Thyroid gland (tissue), 4 donors: ENCODE results near the gene SYNGR3. TPM values are rescaled to one million over a fixed set of nuclear protein-coding genes. Genes with fewer than 3 reads are reported as not detected.

Source experiments
- DNase-seq, 2 donors: peaks; one replicate each; pipeline ENCODE4 v3.0.0-alpha.2; 2019
- H3K27ac ChIP-seq, 3 donors: fragments of 200-600 bp; sonication (generic); 1 replicate in 2 of 3; 2 replicates in 1 of 3; pipeline ENCODE4 v1.5.1; 2016 to 2019; ENCODE audit warnings: mild to moderate bottlenecking in 1 of 3, moderate library complexity in 1 of 3
- H3K27me3 ChIP-seq: fragments of 200-600 bp; sonication (generic); one replicate; pipeline ENCODE4 v1.5.1; 2019
- H3K36me3 ChIP-seq, 2 donors: fragments of 200-600 bp; sonication (generic); one replicate each; pipeline ENCODE4 v1.5.1; 2016 to 2019
- H3K4me1 ChIP-seq, 2 donors: fragments of 200-600 bp; sonication (generic); one replicate each; pipeline ENCODE4 v1.5.1; 2017 to 2019
- H3K4me3 ChIP-seq, 3 donors: fragments of 200-600 bp; sonication (generic); replicated peaks in 1 of 3; 1 replicate in 2 of 3; 2 replicates in 1 of 3; pipeline ENCODE4 v1.5.1; 2016; ENCODE audit warnings: mild to moderate bottlenecking in 1 of 3
- H3K9me3 ChIP-seq: fragments of 200-600 bp; sonication (generic); one replicate; pipeline ENCODE4 v1.5.1; 2017
- POLR2A ChIP-seq, 2 donors: fragments of 450-650 bp; IDR thresholded peaks; one replicate each; pipeline ENCODE4 v1.6.1; 2017; ENCODE audit warnings: antibody characterized with exemption in 2 of 2, mild to moderate bottlenecking in 2 of 2, moderate library complexity in 1 of 2
- WGBS, 2 donors: methylation state at CpG; one replicate each; pipeline ENCODE4 v1.1.5; 2017; 5-methylcytosine and 5-hydroxymethylcytosine counted together
- intact Hi-C: fragments of 100-400 bp; cut with DNase I; formaldehyde crosslinking; loops from one replicate; pipeline ENCODE4 v1.15.1; 2023
- total RNA-seq, 4 donors: library from RNA; depleted of rRNA; stranded (reverse); fragments of >200 nt; gene quantifications; one replicate each; pipeline ENCODE4 v1.2.3, GENCODE V29; 2016
- TF ChIP-seq, protein P1 (sequence below), 6 experiments: fragments of 200-600 bp in 3 of 6; fragments of 450-650 bp in 3 of 6; sonication (generic) in 3 of 6; IDR thresholded peaks; one replicate each; pipeline ENCODE4 v1.5.1; 2016 to 2019; ENCODE audit warnings: antibody characterized with exemption in 6 of 6, mild to moderate bottlenecking in 2 of 6, inconsistent platforms in 1 of 6, moderate library complexity in 1 of 6

SYNGR3 gene
- total RNA-seq, 4 donors from 2014 or later = not detected

DNA sequence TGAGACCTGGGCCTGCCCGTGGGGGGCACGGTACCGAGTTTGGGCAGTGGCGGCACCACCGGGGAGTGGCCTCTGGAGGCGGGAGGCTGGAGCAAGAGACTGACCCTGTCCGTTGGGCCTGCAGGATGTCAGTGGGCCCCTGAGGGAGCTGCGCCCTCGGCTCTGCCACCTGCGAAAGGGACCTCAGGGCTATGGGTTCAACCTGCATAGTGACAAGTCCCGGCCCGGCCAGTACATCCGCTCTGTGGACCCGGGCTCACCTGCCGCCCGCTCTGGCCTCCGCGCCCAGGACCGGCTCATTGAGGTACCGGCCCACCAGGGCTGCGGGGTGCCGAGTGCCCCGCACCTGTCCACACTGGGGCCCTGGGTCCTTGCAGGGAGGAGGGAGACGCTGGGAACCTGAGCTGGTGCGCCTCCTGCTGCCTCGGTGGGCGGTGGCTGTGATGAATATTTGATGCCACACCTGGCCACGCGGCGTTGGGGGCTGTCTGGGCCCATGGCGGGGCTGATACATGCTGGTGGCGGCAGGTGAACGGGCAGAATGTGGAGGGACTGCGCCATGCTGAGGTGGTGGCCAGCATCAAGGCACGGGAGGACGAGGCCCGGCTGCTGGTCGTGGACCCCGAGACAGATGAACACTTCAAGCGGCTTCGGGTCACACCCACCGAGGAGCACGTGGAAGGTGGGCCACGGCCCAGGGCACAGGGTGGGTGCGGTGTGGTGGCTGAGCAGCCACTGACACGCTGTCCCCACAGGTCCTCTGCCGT is 46.6 kb downstream of the SYNGR3 start:
- H3K4me1 ChIP-seq = peaks cover 26 to 72% of the 10 kb centered on the region in 2 donors
- H3K27me3 ChIP-seq = no peaks in the 10 kb centered on the region
- DNase-seq = no peak
- intact Hi-C loops = no loop called here
- no peaks in the 10 kb centered on the region for H3K9me3 ChIP-seq
- H3K36me3 ChIP-seq = peaks cover 0 to 8% of the 10 kb centered on the region in 2 donors
- H3K27ac ChIP-seq = peak overlapping the region; percentile 78 to 81 (median 78)
- H3K4me3 ChIP-seq = peak overlapping the region in 1 of 3 donors; percentile 8
- TF ChIP-seq, protein P1, sequence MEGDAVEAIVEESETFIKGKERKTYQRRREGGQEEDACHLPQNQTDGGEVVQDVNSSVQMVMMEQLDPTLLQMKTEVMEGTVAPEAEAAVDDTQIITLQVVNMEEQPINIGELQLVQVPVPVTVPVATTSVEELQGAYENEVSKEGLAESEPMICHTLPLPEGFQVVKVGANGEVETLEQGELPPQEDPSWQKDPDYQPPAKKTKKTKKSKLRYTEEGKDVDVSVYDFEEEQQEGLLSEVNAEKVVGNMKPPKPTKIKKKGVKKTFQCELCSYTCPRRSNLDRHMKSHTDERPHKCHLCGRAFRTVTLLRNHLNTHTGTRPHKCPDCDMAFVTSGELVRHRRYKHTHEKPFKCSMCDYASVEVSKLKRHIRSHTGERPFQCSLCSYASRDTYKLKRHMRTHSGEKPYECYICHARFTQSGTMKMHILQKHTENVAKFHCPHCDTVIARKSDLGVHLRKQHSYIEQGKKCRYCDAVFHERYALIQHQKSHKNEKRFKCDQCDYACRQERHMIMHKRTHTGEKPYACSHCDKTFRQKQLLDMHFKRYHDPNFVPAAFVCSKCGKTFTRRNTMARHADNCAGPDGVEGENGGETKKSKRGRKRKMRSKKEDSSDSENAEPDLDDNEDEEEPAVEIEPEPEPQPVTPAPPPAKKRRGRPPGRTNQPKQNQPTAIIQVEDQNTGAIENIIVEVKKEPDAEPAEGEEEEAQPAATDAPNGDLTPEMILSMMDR (IDR thresholded peaks at IDR 0.05) = no peak
- TF ChIP-seq POLR2A (IDR thresholded peaks at IDR 0.05) = no peak
- WGBS, 2 donors = 83 to 94% methylated on average over 26 to 32 of the region's 47 CpGs

DNA sequence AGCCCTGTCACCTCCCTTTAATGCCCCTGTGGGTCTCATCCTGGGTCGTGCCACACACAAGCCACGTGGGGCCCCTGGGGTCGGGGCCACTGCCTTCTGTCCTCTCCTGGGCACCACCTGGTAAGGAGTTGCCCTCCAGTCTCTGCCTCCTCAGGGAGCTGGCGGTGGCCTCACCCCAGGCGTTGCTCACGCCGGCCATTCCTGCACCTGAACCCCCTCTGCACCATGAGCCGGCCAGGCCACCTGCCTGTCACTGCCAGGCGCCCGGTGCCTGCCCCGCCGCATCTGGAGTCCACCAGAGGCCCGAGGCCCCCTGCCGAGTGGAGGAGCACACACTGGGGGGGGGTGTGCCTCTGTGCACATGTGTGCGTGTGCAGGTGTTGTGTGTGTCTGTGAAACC is 47.3 kb downstream of the SYNGR3 start:
- peaks cover 0 to 8% of the 10 kb centered on the region in 2 donors for H3K36me3 ChIP-seq
- DNase-seq = no peak

DNA sequence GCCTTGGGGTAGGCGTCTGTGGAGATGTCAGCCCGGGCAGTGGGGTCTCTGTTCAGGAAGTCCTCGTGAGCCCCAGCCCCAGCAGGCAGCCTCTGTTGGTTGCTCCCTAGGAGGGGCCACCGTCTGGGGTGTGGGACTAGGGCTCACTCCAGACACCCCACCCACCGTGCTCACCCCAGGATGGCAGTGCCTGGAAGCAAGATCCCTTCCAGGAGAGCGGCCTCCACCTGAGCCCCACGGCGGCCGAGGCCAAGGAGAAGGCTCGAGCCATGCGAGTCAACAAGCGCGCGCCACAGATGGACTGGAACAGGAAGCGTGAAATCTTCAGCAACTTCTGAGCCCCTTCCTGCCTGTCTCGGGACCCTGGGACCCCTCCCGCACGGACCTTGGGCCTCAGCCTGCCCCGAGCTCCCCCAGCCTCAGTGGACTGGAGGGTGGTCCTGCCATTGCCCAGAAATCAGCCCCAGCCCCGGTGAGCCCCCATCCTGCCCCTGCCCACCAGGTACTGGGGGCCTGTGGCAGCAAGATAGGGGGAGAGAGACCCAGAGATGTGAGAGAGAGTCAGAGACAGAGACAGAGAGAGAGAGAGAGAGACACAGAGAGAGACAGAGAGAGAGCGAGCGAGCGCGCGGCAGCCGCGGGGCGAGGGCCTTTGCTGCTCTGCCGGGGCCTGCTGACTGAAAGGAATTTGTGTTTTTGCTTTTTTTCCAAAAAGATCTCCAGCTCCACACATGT is 48.0 kb downstream of the SYNGR3 start:
- intact Hi-C loops = no loop called here
- no peak for DNase-seq
- 86 to 87% methylated on average over 15 to 27 of the region's 29 CpGs for WGBS, 2 donors
- H3K9me3 ChIP-seq = no peaks in the 10 kb centered on the region
- H3K27ac ChIP-seq = peak overlapping the region in 2 of 3 donors; percentile 49 to 82
- TF ChIP-seq POLR2A (IDR thresholded peaks at IDR 0.05) = no peak
- TF ChIP-seq, protein P1 (IDR thresholded peaks at IDR 0.05) = no peak
- H3K4me1 ChIP-seq = peaks cover 38 to 80% of the 10 kb centered on the region in 2 donors
- H3K36me3 ChIP-seq = peaks cover 0 to 8% of the 10 kb centered on the region in 2 donors
- H3K27me3 ChIP-seq = no peaks in the 10 kb centered on the region
- H3K4me3 ChIP-seq = no peak overlapping the region

More for the DNA sequence above, 47.3 kb downstream of the SYNGR3 start:
- TF ChIP-seq POLR2A (IDR thresholded peaks at IDR 0.05) = no peak
- TF ChIP-seq, protein P1 (IDR thresholded peaks at IDR 0.05) = no peak
- intact Hi-C loops = no loop called here
- Histone ChIP-seq H3K9me3 (no peaks in the 10 kb centered on the region), H3K27me3 (no peaks in the 10 kb centered on the region), H3K27ac (peak overlapping the region in 1 of 3 donors; percentile 78), H3K4me1 (peaks cover 33 to 78% of the 10 kb centered on the region in 2 donors), H3K4me3 (no peak overlapping the region)
- WGBS, 2 donors = 85 to 96% methylated on average over 4 to 8 of the region's 15 CpGs

DNA sequence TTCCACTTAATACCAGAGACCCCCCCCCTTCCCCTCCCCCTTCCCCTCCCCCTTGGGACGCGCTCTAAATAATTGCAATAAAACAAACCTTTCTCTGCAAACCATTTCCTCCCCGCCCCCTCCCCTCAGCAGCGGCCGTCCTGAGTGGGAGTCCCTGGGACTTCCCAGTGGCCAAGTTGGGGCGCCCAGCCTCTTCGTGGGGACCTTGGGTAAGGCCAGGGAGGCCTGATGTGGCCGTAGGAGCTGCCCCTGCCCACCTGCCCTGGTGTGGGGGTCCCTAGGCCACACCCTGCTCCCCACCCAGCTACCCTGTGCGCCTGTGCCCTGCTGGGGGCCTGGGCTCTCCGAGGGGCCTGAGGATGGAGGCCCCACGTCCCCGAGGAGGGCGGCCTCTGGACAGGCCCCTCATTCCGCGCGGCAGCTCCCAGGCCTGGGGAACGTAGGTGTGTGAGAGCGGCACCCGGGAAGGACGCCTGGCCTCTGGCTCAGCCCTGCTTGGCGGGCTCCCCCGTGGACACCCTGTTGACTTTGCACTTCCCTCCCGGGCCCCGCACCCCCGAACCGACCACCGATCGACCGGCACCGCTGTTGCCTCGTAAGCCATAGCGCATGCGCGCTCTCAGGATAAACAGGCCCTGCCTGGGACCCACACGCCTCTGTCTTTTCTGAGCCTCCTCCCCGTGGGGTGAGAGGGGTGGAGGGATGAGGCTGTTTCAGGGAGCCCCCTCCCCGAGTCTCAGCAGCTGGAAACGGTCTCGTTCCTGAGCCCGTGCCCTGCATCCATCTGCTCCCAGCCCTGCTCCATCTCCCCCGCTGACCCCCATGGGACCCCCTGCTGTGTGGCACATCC is 48.8 kb downstream of the SYNGR3 start:
- H3K4me3 ChIP-seq = no peak overlapping the region
- intact Hi-C loops = no loop called here
- TF ChIP-seq, protein P1 (IDR thresholded peaks at IDR 0.05) = no peak
- TF ChIP-seq POLR2A (IDR thresholded peaks at IDR 0.05) = no peak

More for the DNA sequence above, 48.8 kb downstream of the SYNGR3 start:
- WGBS, 2 donors = 65 to 81% methylated on average over 12 to 39 of the region's 41 CpGs
- Histone ChIP-seq H3K27me3 (no peaks in the 10 kb centered on the region), H3K27ac (peak overlapping the region; percentile 22 to 82 (median 51)), H3K4me1 (peaks cover 42 to 88% of the 10 kb centered on the region in 2 donors), H3K9me3 (no peaks in the 10 kb centered on the region), H3K36me3 (peaks cover 0 to 8% of the 10 kb centered on the region in 2 donors)
- DNase-seq = no peak
